IMR-90 (cell line): ENCODE measurements around the gene ZNF579. TPM values are rescaled to one million over a fixed set of nuclear protein-coding genes. Genes with fewer than 3 reads are reported as not detected.

Experiments
- ATAC-seq: fragments of 200-7000 bp; cut with Tn5 transposase; 2 replicates; pipeline ENCODE4 v1.9.1; 2020; ENCODE audit warnings: low read depth, mild to moderate bottlenecking, moderate library complexity
- BruUV-seq: library from RNA; stranded (reverse); fragments of 400-500 nt; replicated peaks from 2 replicates; lab custom pipeline; 2021; lab: Mats Ljungman, UMichigan
- CTCF ChIA-PET: fragments of 300-600 bp; formaldehyde crosslinking; extraction: SDS; loops from one replicate; lab custom pipeline; 2021; ENCODE audit warnings: antibody characterized with exemption; lab: Yijun Ruan, JAX
- POLR2A ChIA-PET: fragments of 300-600 bp; sonication (Branson Sonifier 250); formaldehyde crosslinking; loops from one replicate; lab custom pipeline; 2022; ENCODE audit warnings: antibody characterized with exemption; ENCODE audit not compliant: unreplicated experiment; lab: Charles Lee
- DNase-seq: peaks from one replicate; pipeline ENCODE4 v3.0.0; 2013
- H2AFZ ChIP-seq: replicated peaks from 2 replicates; pipeline ENCODE3; 2013; ENCODE audit warnings: low read length, mild to moderate bottlenecking; ENCODE audit not compliant: poor library complexity
- H2AK5ac ChIP-seq: 2 replicates; pipeline ENCODE4 v1.6.1; 2013; ENCODE audit warnings: low read depth, low read length, inconsistent platforms
- H2AK9ac ChIP-seq: replicated peaks from 2 replicates; pipeline ENCODE3; 2013; ENCODE audit warnings: mild to moderate bottlenecking, low read depth, low read length, moderate library complexity; ENCODE audit not compliant: poor library complexity
- H2BK120ac ChIP-seq: 2 replicates; pipeline ENCODE4 v1.6.1; 2013; ENCODE audit warnings: low read depth, low read length, inconsistent platforms
- H2BK15ac ChIP-seq: 3 replicates; pipeline ENCODE4 v1.6.1; 2013; ENCODE audit warnings: low read depth, low read length, inconsistent platforms
- H2BK20ac ChIP-seq: 2 replicates; pipeline ENCODE4 v1.6.1; 2013; ENCODE audit warnings: low read depth, mild to moderate bottlenecking, inconsistent platforms, low read length, moderate library complexity
- H2BK5ac ChIP-seq: 2 replicates; pipeline ENCODE4 v1.6.1; 2013; ENCODE audit warnings: mild to moderate bottlenecking, low read depth, low read length, inconsistent platforms; ENCODE audit not compliant: poor library complexity, severe bottlenecking
- H3K14ac ChIP-seq: replicated peaks from 2 replicates; pipeline ENCODE4 v1.6.1; 2013; ENCODE audit warnings: low read depth, low read length, inconsistent platforms
- H3K18ac ChIP-seq: 2 replicates; pipeline ENCODE4 v1.6.1; 2013; ENCODE audit warnings: low read depth, low read length, control low read depth
- H3K23ac ChIP-seq: 2 replicates; pipeline ENCODE4 v1.6.1; 2013; ENCODE audit warnings: low read depth, low read length, inconsistent platforms
- H3K27ac ChIP-seq: 2 replicates; pipeline ENCODE4 v1.5.1; 2013; ENCODE audit warnings: mild to moderate bottlenecking, control low read depth, low read length; ENCODE audit not compliant: insufficient read depth
- H3K27me3 ChIP-seq: 2 replicates; pipeline ENCODE4 v1.6.1; 2013; ENCODE audit warnings: low read length; ENCODE audit not compliant: control insufficient read depth, insufficient read depth
- H3K36me3 ChIP-seq: 2 replicates; pipeline ENCODE4 v1.6.1; 2013; ENCODE audit warnings: low read length, mixed read lengths; ENCODE audit not compliant: control insufficient read depth, insufficient read depth
- H3K4ac ChIP-seq: 2 replicates; pipeline ENCODE4 v1.6.1; 2013; ENCODE audit warnings: low read depth, low read length, inconsistent platforms
- H3K4me1 ChIP-seq: 2 replicates; pipeline ENCODE4 v1.6.1; 2013; ENCODE audit warnings: low read length, mixed read lengths; ENCODE audit not compliant: control insufficient read depth, insufficient read depth
- H3K4me2 ChIP-seq: 2 replicates; pipeline ENCODE4 v1.6.1; 2013; ENCODE audit warnings: low read depth, mild to moderate bottlenecking, control low read depth, low read length, moderate library complexity
- H3K4me3 ChIP-seq: 2 replicates; pipeline ENCODE4 v1.5.1; 2013; ENCODE audit warnings: low read depth, mild to moderate bottlenecking, control low read depth, low read length, moderate library complexity; ENCODE audit not compliant: insufficient read depth
- H3K56ac ChIP-seq: 2 replicates; pipeline ENCODE4 v1.6.1; 2013; ENCODE audit warnings: low read length, inconsistent platforms; ENCODE audit not compliant: insufficient read depth; ENCODE audit errors: extremely low read depth
- H3K79me1 ChIP-seq, 2 experiments: 2 replicates each; pipeline ENCODE4 v1.6.1; 2013; ENCODE audit warnings: low read length in 2 of 2, inconsistent platforms in 1 of 2, low read depth in 1 of 2
- H3K9ac ChIP-seq: 2 replicates; pipeline ENCODE4 v1.6.1; 2013; ENCODE audit warnings: low read depth, low read length, control low read depth
- H3K9me1 ChIP-seq: 2 replicates; pipeline ENCODE4 v1.6.1; 2013; ENCODE audit warnings: low read length, inconsistent platforms; ENCODE audit not compliant: insufficient read depth
- H3K9me3 ChIP-seq: 2 replicates; pipeline ENCODE4 v1.6.1; 2013; ENCODE audit warnings: low read length; ENCODE audit not compliant: control insufficient read depth, insufficient read depth
- H4K20me1 ChIP-seq: 2 replicates; pipeline ENCODE4 v1.6.1; 2013; ENCODE audit warnings: low read length, inconsistent platforms; ENCODE audit not compliant: insufficient read depth
- H4K5ac ChIP-seq: 2 replicates; pipeline ENCODE4 v1.6.1; 2013; ENCODE audit warnings: mild to moderate bottlenecking, low read depth, low read length, control low read depth
- H4K8ac ChIP-seq, 2 experiments: 2 replicates each; pipeline ENCODE4 v1.6.1; 2013; ENCODE audit warnings: low read depth in 2 of 2, low read length in 2 of 2, control low read depth in 1 of 2, inconsistent platforms in 1 of 2
- H4K91ac ChIP-seq: 2 replicates; pipeline ENCODE4 v1.6.1; 2013; ENCODE audit warnings: low read depth, low read length, inconsistent platforms; ENCODE audit not compliant: insufficient read depth
- CEBPB ChIP-seq: IDR thresholded peaks from 2 replicates; pipeline ENCODE4 v1.6.1; 2012; ENCODE audit warnings: low read depth, low read length, improper control_type of control experiment
- CHD1 ChIP-seq: IDR thresholded peaks from 2 replicates; pipeline ENCODE4 v1.6.1; 2012; ENCODE audit warnings: low read depth, low read length, improper control_type of control experiment
- MAFK ChIP-seq: IDR thresholded peaks from 2 replicates; pipeline ENCODE4 v1.6.1; 2012; ENCODE audit warnings: low read depth, low read length, improper control_type of control experiment
- MXI1 ChIP-seq: IDR thresholded peaks from 2 replicates; pipeline ENCODE4 v1.6.1; 2012; ENCODE audit warnings: low read depth, mild to moderate bottlenecking, low read length, moderate library complexity, borderline replicate concordance
- POLR2A ChIP-seq: IDR thresholded peaks from 2 replicates; pipeline ENCODE4 v1.6.1; 2012; ENCODE audit warnings: mild to moderate bottlenecking, low read depth, low read length
- RAD21 ChIP-seq: IDR thresholded peaks from 2 replicates; pipeline ENCODE4 v1.6.1; 2012; ENCODE audit warnings: low read length, improper control_type of control experiment
- RCOR1 ChIP-seq: IDR thresholded peaks from 2 replicates; pipeline ENCODE4 v1.6.1; 2012; ENCODE audit warnings: mild to moderate bottlenecking, low read length, improper control_type of control experiment; ENCODE audit not compliant: insufficient replicate concordance
- RFX5 ChIP-seq: IDR thresholded peaks from 2 replicates; pipeline ENCODE4 v1.8.0; 2012; ENCODE audit warnings: low read depth, mild to moderate bottlenecking, low read length, moderate library complexity
- SMC3 ChIP-seq: fragments of 150-350 bp; IDR thresholded peaks from 2 replicates; pipeline ENCODE4 v1.6.1; 2016; ENCODE audit warnings: low read depth, mild to moderate bottlenecking, antibody characterized with exemption, low read length, moderate library complexity
- WGBS, 2 experiments: methylation state at CpG; one replicate each; pipeline versions ENCODE4 v1.1.5 to v1.1.7; 2013; ENCODE audit warnings: missing lambda C conversion rate in 2 of 2; ENCODE audit not compliant: insufficient read length in 1 of 2; ENCODE audit errors: extremely low coverage in 2 of 2; 5-methylcytosine and 5-hydroxymethylcytosine counted together
- dilution Hi-C: fragments of 300-500 bp; cut with HindIII; formaldehyde crosslinking; loops from one replicate; pipeline ENCODE4 v1.14.3; 2018; ENCODE audit warnings: low sequenced_read_pairs; ENCODE audit not compliant: unreplicated experiment
- in situ Hi-C: fragments of 300-500 bp; cut with MboI; formaldehyde crosslinking; loops from 3 replicates; pipeline ENCODE4 v1.14.3; 2019; ENCODE audit warnings: low sequenced_read_pairs, inconsistent platforms, mixed read lengths
- intact Hi-C: fragments of 100-400 bp; cut with micrococcal nuclease; formaldehyde crosslinking; loops from 2 replicates; pipeline ENCODE4 v1.10.0; 2022
- polyA plus RNA-seq, 3 experiments: library from polyadenylated mRNA; depleted of rRNA; stranded (reverse); fragments of >200 nt; gene quantifications; 2 replicates each; pipeline ENCODE4 v1.2.3, GENCODE V29; 2012; ENCODE audit warnings: low replicate concordance in 1 of 3
- total RNA-seq: library from RNA; depleted of rRNA; stranded (reverse); fragments of >200 nt; gene quantifications from 2 replicates; pipeline ENCODE4 v1.2.3, GENCODE V29; 2012

The ZNF579 gene
- total and polyA plus RNA-seq, 2 of the 4 experiments (the other 2 are of a cell fraction): 0.54 to 9.0 TPM

DNA sequence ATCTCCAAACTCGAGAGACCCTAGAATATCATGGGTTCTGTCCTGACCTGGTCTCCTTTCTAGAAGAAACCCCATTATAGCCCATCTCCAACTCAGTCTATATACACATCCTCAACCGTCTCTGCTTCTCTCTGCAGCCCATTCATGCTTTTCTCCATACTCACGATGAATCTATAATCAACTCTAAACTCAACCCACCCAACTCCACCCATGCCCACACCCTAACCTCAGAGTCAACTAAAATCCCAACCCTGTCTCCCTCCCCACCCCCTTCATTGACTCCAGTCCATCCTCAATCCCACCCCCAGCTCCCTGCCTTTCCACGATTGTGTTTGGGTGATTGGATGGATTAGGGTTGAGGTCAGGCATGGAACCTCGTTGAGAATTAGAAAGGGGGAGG, 37.1 kb downstream of the ZNF579 start:
- no peak overlapping the region for H3K4ac ChIP-seq
- H3K18ac ChIP-seq: no peak overlapping the region
- CTCF ChIA-PET: no interaction called here
- no peak overlapping the region for H2AK5ac ChIP-seq
- no peaks in the 10 kb centered on the region for H4K20me1 ChIP-seq
- H3K27me3 ChIP-seq: no peaks in the 10 kb centered on the region; the same call in 1 of the 2 replicates
- in situ Hi-C loops (no loop called here), intact Hi-C loops (no loop called here), dilution Hi-C loops (no loop called here)
- ATAC-seq (no peak), DNase-seq (no peak)
- no peak overlapping the region for H3K9ac ChIP-seq
- no peak overlapping the region for H2BK5ac ChIP-seq
- no peak overlapping the region for H2BK15ac ChIP-seq
- H3K4me1 ChIP-seq: peaks cover 16% of the 10 kb centered on the region
- H2AK9ac ChIP-seq: no peak overlapping the region
- H3K23ac ChIP-seq: no peak overlapping the region
- 0 out of 2 replicates have a peak, but pooled peaks cover 8% of the 10 kb centered on the region for H3K9me1 ChIP-seq
- BruUV-seq: no TSS peak
- no peaks in the 10 kb centered on the region for H3K36me3 ChIP-seq
- H3K4me2 ChIP-seq: no peak overlapping the region
- no peaks in the 10 kb centered on the region for H3K79me1 ChIP-seq
- H3K9me3 ChIP-seq: no peaks in the 10 kb centered on the region; the same call in 1 of the 2 replicates
- POLR2A ChIA-PET: no interaction called here
- TF ChIP-seq RCOR1 (no peak), SMC3 (no peak), RFX5 (no peak), CEBPB (no peak), MXI1 (no peak), POLR2A (no peak), RAD21 (no peak), MAFK (no peak), CHD1 (no peak)
- H2BK20ac ChIP-seq: no peak overlapping the region
- no peak overlapping the region for H4K91ac ChIP-seq
- H3K27ac ChIP-seq: no peak overlapping the region
- no peak overlapping the region for H4K5ac ChIP-seq
- no peak overlapping the region for H3K4me3 ChIP-seq
- H4K8ac ChIP-seq: no peak overlapping the region
- 58 to 100% methylated on average over 1 to 3 of the region's 5 CpGs for WGBS, 2 experiments
- no peak overlapping the region for H3K56ac ChIP-seq
- H2AFZ ChIP-seq: no peak overlapping the region
- H2BK120ac ChIP-seq: no peak overlapping the region
- no peak overlapping the region for H3K14ac ChIP-seq
